Transverse colon (tissue), 4 donors: Measurements from ENCODE around the gene CLTC.

Experiments used
- POLR2A ChIP-seq: fragments of 450-650 bp; IDR thresholded peaks from one replicate; pipeline ENCODE4 v1.6.1; 2016; ENCODE audit warnings: antibody characterized with exemption, mild to moderate bottlenecking, moderate library complexity
- POLR2AphosphoS5 ChIP-seq, 3 donors: sonication (generic); formaldehyde crosslinking; IDR thresholded peaks; one replicate each; pipeline ENCODE4 v1.6.1; 2016; ENCODE audit warnings: antibody characterized with exemption in 3 of 3
- TF ChIP-seq, protein P1 (sequence below), 5 experiments: fragments of 200-600 bp in 3 of 5; fragments of 450-650 bp in 2 of 5; sonication (generic) in 3 of 5; IDR thresholded peaks; 1 replicate in 2 of 5; 2 replicates in 3 of 5; pipeline ENCODE4 v1.5.1; 2016 to 2017; ENCODE audit warnings: antibody characterized with exemption in 5 of 5, inconsistent platforms in 3 of 5, mild to moderate bottlenecking in 2 of 5, moderate library complexity in 1 of 5

- TF ChIP-seq POLR2AphosphoS5 (IDR thresholded peaks at IDR 0.05) (no peak), POLR2A (no peak)
- TF ChIP-seq, protein P1, sequence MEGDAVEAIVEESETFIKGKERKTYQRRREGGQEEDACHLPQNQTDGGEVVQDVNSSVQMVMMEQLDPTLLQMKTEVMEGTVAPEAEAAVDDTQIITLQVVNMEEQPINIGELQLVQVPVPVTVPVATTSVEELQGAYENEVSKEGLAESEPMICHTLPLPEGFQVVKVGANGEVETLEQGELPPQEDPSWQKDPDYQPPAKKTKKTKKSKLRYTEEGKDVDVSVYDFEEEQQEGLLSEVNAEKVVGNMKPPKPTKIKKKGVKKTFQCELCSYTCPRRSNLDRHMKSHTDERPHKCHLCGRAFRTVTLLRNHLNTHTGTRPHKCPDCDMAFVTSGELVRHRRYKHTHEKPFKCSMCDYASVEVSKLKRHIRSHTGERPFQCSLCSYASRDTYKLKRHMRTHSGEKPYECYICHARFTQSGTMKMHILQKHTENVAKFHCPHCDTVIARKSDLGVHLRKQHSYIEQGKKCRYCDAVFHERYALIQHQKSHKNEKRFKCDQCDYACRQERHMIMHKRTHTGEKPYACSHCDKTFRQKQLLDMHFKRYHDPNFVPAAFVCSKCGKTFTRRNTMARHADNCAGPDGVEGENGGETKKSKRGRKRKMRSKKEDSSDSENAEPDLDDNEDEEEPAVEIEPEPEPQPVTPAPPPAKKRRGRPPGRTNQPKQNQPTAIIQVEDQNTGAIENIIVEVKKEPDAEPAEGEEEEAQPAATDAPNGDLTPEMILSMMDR (IDR thresholded peaks at IDR 0.05): no peak
Observed at GRCh38 chr17:59627770-59628171, 8.1 kb downstream of the CLTC start.
